ENCODE results near the gene SH2D4B. TPM values are rescaled to one million over a fixed set of nuclear protein-coding genes. Genes with fewer than 3 reads are reported as not detected.

Gene SH2D4B
- not detected for total RNA-seq

GRCh38 chr10:80537736-80538480, at the start of gene SH2D4B:
SH2D4B (plus strand) TSS chr10:80537902; CDS start chr10:80538332, 430 bp downstream.
- DNase-seq (ENCODE audit: low spot score) = no peak

DNA sequence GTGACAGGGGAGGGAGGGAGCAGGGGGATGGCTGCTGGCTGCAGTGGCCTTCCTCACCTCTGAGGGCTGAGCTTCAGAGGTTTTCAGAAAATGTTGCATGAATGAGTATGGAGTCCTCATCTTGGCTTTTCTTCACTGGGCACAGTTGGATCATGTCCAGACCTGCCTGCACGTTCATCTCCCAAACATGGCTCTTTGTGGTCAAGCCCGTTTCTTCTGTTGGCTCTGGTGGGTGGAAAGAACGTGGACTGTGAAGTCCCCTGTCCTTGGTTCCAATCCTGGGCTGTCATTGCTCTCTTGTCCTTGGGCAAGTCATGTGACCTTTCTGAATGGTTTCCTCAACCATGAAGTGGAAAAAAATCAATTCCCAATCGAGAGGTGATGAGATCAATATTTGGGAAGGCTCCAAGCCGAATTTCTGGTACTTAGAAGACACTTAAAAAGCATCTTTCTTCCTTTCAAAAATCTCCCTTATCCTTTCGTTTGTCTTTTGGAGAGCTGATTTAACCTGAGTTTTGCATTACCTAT, 49.1 kb upstream of the SH2D4B start:
- DNase-seq (ENCODE audit: low spot score) = no peak

DNA sequence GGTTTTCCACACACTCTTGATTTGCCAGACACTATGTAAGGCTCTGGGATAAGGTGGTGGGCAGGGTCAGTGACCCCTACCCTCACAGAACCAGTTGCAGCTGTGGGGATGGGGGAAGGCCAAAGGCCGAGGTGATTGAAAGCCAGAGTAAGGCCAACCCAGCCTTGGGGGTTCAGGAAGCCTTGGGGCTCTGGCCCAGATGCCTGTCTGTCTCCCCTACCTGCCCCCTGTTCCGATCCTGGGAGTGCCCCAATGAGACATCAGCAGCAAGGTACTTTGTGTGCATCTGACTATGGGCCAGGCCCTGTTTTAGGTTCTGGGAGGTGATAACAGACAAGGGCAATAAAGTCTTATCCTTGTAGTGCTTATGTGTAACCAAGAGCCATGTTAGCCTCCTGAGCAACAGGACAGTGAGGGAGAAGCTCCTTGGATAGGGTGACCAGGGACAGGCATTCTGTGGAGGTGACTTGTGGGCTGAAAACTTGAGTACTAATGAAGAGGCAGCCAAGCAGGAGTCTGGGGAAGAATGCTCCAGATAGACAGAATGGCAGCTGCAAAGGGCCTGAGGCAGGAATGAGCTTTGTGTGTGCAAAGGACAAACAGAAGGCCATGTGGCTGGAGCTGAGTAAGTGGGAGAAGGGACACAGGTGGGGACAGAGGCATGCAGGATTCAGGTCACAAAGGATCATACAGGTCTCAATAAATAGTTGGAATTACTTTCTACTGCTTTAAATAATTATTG, 48.2 kb upstream of the SH2D4B start:
- DNase-seq (ENCODE audit: low spot score) = no peak

DNA sequence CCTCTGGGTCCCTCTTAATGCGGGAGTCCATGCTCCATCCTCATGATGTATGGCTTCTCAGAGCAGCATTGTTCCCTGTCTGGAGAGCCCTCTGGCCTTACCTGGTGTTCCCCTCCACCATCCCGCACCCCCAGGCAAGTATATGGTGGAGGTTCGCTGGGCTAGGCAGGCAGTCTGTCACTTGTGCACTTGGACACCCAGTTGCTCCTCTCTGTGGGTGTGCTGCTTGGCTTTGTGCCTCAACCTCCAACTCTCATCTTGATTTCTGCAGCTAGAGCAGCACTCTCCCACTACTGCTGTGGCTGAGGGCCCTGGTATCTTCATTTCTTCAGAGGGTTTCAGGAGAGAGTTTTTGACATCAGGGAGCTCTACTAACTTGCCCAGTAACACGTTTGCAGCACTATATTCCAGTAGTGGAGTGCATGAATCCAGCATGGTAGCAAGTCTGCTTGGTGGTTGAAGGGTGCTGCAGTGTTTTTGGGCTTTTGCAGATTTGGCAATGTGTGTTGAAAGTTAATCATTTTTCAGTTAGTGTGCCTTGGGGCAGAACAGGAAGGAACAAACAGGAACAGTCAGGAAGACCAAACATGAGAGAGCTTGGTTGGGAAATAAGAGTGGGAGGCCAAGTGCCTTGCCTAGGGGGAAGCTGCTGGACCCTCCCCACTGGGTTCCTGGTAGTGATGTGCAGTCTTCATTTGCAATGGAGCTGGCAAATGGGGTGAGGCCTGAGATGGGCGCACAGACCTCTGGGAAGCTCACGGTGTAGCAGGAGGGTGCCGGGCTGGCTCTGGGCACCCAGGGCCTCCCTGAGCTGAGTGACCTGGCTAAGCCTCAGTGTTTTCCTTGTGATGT, 46.2 kb upstream of the SH2D4B start:
- no peak for DNase-seq (ENCODE audit: low spot score)

DNA sequence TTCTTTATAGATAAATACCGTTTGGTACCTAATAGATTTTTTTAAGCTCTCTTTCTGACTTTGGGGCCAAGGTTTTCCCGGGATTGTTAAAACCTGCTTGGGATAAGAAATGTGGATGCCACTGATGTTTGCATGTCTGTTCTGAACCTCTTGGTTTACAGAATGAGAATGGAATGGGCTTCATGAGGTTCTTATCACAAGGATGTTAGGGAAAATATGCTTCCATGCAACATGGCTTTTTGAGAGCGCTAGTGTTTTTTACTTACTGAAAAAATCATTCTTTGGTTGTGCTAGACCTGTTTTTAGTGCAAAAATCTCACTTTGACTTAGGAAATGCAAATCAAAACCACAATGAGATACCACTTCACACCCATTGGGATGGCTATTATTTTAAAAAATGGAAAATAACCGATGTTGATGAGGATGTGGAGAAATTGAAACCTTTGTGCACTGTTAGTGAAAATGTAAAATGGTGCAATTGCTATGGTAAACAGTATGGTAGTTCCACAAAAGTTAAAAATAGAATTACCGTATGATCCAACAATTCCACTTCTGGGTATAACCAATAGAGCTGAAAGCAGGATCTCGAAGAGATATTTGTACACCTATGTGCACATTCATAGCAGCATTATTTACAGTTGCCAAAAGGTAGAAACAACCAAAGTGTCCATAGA, 44.7 kb upstream of the SH2D4B start:
- no peak for DNase-seq (ENCODE audit: low spot score)

DNA sequence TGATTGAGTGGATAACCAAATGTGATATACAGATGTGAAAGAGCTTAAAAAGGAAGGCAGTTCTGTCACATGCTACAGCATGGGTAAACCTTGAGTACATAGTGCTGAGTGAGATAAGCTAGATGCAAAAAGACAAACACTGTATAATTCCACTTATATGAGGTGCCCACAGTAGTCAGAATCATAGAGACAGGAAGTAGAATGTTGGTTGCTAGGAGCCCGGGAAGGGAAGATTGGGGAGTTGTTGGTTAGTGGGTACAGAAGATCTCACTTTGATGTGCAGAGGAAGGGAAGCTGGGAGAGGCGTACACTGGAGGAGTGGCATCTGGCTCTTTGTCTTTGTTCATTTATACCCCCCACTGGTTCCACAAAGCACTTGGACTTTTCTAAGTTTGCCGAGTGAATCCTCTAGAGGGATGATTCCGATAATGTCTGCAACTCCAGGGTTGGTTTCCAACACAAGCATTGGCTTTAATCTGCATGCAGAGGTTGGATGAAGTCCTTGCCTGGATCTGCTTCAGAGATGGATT, 44.1 kb upstream of the SH2D4B start:
- no peak for DNase-seq (ENCODE audit: low spot score)

GRCh38 chr10:80496555-80497172, 41.0 kb upstream of the SH2D4B start:
- DNase-seq (ENCODE audit: low spot score) = no peak

DNA sequence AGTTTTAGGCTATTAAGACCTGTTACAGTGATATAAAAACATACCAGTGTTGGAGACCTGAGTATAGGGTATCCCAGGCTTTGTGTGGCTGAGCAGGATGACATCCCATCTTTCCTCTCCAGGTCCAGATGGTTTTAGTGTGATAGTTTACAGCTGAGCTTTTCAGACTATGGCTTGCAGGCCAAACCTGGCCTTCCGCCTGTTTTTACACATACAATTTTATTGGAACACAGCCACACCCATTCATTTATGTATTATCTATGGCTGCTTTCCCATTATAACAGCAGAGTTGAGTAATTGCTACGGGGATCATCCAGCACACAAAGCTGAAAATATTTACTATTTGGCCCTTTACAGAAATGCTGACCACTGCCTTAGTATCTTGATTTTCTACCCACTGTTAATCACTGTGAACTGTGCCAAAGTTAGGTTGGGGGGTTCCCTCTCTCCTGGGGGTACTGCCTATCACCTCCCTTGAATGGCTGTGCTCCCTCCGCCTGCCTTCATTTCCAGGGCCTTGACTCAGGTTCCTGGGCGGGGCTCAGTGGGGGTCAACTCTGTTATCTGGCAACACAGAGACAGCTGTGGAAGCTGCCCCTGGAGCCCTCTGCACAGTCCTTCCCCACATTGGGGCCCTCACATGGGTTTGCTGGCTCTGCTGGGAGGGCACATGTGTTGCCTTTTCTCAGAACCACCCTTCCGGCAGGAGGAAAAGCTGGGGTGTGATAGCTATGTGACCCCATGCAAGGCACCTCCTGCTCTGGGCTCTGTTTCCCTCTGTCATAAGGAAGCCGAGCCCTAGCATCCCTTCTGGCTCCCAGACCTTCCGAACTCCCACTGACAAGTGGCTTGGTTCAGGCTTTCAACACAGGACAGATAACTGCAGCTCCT, 40.3 kb upstream of the SH2D4B start:
- no peak for DNase-seq (ENCODE audit: low spot score)

- DNase-seq (ENCODE audit: low spot score) = no peak
These were observed 39.4 kb upstream of the SH2D4B start for GRCh38 chr10:80498078-80498832.

DNA sequence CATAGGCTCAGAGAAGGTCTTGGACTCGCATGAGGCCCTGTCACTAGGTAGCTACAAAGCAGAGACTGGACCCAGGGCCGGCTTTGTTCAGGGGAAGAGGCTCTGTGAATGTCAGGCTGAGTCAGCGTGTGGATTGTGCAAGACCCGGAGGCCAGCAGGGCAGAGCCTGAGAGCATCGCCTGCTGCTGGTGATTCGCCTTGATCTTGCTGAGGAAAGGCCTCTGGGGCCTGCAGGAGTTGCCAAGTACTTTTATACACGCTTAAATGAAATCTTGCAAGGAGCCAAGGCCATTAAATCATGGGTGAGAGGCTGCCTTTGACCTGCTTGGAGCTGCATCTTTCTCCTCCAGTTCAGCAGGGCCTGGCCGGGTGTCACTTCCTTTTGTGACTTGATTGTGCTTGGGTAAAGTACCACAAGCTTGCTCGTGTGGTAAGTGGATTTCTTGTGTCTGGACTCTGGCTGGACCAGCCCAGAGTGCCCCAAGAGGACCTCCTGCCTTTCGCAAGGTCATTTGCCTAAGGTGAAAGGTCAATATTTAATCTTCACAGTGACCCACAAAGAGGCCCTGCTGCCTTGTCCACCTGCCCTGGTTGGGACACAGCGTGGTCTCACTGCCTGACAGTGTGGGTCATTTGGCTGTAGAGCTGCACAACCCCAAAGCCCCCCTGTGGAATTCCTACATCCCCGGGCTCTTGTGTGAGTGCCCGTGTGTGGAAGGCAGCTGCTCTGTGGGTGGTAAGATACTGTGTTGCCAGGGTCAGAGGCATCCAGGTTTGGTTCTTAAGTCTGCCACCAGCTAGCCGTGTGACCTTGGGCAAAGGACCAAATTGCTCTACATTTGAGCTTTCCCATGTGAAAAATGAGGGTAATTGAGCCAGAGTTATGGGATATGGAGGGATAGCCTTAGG, 38.6 kb upstream of the SH2D4B start:
- DNase-seq (ENCODE audit: low spot score) = peak; percentile 91

DNA sequence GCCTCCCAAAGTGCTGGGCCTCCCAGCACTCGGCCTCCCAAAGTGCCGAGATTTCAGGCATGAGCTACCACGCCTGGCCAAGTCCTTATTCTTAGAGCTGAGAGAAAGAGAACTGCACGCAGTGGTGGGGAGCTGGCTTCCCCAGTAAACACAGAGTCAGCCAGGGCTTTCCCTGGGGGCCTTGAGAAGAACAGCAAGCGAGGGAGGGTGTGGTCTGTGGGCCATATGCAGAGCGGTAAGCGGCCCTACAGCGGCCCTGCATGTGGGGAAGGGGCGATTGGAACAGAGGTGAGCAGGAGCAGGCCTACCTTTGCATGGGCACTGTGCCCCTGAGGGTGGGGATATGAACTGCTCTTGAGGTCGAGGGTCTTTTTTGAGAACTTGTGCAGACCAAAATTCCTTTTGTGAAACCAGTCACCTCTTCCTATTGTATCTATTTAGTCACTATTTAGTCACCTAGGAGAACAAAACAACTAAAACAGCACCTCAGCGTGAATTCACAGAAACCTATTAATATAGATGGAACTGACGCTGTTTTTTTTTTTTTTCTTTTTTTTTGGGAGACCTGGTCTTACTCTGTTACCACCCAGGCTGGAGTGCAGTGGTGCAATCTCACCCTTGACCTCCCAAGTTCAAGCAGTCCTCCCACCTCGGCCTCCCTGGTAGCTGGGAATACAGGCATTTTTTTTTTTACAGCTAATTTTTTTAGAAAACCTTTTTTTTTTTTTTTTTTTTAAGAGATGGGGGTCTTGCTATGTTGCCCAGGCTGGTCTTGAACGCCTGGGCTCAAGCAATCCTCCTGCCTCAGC, 36.9 kb upstream of the SH2D4B start:
- no peak for DNase-seq (ENCODE audit: low spot score)

DNA sequence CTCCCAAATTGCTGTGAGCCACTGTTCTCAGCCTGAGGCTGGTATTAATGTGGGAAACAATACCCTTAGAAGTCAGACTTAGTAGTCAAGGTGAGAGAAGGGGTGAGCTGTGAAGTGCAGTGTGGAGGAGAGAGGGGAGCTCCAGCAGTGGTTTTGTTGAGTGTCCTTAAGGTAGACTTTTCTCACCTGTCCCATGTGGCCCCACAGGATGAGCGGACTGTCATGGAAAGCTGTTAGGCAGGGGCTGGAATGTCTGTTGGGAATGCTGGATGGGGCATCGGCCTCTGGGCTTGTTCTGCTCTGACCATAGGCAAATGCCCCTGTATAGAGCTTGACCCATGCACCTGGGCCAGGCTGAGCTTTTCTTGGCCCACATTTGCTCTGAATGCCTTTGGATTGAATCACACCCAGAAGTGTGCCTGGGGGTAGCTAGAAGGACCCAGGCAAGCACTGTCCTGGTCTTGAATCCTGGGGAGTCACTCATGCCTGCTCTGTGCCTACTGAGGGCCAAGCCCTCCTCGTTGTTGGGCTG, 36.3 kb upstream of the SH2D4B start:
- DNase-seq (ENCODE audit: low spot score) = no peak

GRCh38 chr10:80501913-80502521, 35.7 kb upstream of the SH2D4B start:
- no peak for DNase-seq (ENCODE audit: low spot score)

- DNase-seq (ENCODE audit: low spot score) = no peak
These were observed 34.8 kb upstream of the SH2D4B start for GRCh38 chr10:80502621-80503583.

- no peak for DNase-seq (ENCODE audit: low spot score)
These were observed 34.0 kb upstream of the SH2D4B start for GRCh38 chr10:80503584-80504157.

All from mucosa of gallbladder (tissue), 1 donor.